IPS DF 6.9 (cell line): ENCODE results near the gene TMEM273.

Experiments
- DNase-seq: peaks from one replicate; pipeline ENCODE4 v3.0.0-alpha.2; 2013; ENCODE audit warnings: low read depth, low spot score
- H3K27ac ChIP-seq: one replicate; pipeline ENCODE4 v1.5.1; 2013; ENCODE audit warnings: low read length, control low read depth
- H3K27me3 ChIP-seq: 2 replicates; pipeline ENCODE4 v1.6.1; 2013; ENCODE audit warnings: mild to moderate bottlenecking, low read length; ENCODE audit not compliant: control insufficient read depth, insufficient read depth
- H3K36me3 ChIP-seq: 2 replicates; pipeline ENCODE4 v1.6.1; 2013; ENCODE audit warnings: low read length; ENCODE audit not compliant: control insufficient read depth, insufficient read depth
- H3K4me1 ChIP-seq: 2 replicates; pipeline ENCODE4 v1.6.1; 2013; ENCODE audit warnings: low read length; ENCODE audit not compliant: control insufficient read depth, insufficient read depth
- H3K4me3 ChIP-seq: 2 replicates; pipeline ENCODE4 v1.5.1; 2013; ENCODE audit warnings: mild to moderate bottlenecking, low read length
- H3K9me3 ChIP-seq: 2 replicates; pipeline ENCODE4 v1.6.1; 2013; ENCODE audit warnings: low read length, inconsistent platforms; ENCODE audit not compliant: control insufficient read depth, insufficient read depth
- WGBS: extraction: QIAGEN DNeasy Blood & Tissue Kit; methylation state at CpG from one replicate; pipeline ENCODE4 v1.1.7; 2013; ENCODE audit warnings: mixed read lengths, missing lambda C conversion rate; ENCODE audit not compliant: insufficient read length, insufficient coverage; 5-methylcytosine and 5-hydroxymethylcytosine counted together

TMEM273 gene

DNA sequence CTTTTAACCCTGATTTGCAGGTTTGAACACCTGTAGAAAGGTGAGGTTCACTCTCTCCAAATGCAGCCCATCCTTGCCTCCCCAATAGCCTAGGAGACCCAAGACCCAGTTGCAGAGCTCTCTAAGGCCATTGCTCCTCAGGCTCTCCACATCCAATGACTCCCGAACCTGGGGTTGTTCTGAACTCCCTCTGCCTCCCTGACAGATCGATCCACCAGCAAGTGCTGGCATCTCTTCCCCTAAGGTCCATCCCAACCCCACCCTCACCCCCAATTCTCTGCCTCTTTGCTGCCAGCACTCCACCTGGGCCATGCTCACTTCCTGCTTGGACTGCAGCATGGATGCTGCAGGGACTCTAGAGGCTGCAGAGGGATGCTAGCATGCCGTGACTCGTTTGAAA, 35.1 kb downstream of the TMEM273 start:
- DNase-seq = no peak
- H3K4me1 ChIP-seq = peaks cover 2% of the 10 kb centered on the region; the same call in 1 of the 2 replicates
- no peaks in the 10 kb centered on the region for H3K9me3 ChIP-seq
- H3K27me3 ChIP-seq = no peaks in the 10 kb centered on the region
- no peak overlapping the region for H3K27ac ChIP-seq
- no peaks in the 10 kb centered on the region for H3K36me3 ChIP-seq
- H3K4me3 ChIP-seq = no peak overlapping the region
- whole genome bisulfite sequencing = no CpG with 5 or more reads among the region's 4 CpGs

DNA sequence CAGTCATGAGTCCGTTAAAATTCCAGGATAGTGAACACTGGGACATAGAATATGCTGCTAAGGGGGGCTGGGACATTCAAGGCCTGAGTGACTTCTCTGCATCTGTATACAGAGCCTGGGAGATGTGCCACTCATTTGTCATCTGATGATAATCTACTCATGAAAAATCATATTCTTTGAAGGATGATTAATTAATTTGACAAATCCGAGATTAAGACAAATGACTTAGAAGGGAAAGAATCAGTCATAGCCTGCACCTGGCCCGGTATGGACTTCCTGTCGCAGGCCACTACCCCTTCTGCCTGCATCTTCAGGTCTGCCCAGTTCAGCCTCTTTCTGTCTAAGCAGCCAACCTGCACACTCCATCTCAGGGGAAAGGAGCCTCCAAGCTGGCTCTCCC, 35.5 kb downstream of the TMEM273 start:
- no peak for DNase-seq
- Histone ChIP-seq H3K27ac (no peak overlapping the region), H3K27me3 (no peaks in the 10 kb centered on the region), H3K4me3 (no peak overlapping the region), H3K4me1 (peaks cover 2% of the 10 kb centered on the region; the same call in 1 of the 2 replicates), H3K9me3 (no peaks in the 10 kb centered on the region), H3K36me3 (no peaks in the 10 kb centered on the region)
- WGBS = no CpG with 5 or more reads among the region's 4 CpGs

DNA sequence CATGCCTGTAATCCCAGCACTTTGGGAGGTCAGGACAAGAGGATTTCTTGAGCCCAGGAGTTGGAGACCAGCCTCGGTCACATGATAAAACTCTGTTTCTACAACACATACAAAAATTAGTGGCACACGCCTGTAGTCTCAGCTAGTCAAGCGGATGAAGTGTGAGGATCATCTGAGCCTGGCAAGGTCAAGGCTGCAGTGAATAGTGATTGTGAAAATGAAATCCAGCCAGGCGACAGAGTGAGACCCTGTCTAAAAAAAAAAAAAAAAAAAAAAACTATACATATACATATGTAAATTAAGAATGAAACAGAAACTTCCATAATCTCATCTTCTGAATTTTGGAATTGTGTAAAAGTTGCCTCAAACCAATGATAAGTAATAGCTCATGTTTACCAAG, 36.2 kb downstream of the TMEM273 start:
- H3K36me3 ChIP-seq = no peaks in the 10 kb centered on the region
- H3K4me3 ChIP-seq = no peak overlapping the region
- no CpG with 5 or more reads among the region's 4 CpGs for WGBS
- no peaks in the 10 kb centered on the region for H3K27me3 ChIP-seq
- DNase-seq = no peak
- no peaks in the 10 kb centered on the region for H3K4me1 ChIP-seq
- no peaks in the 10 kb centered on the region for H3K9me3 ChIP-seq
- H3K27ac ChIP-seq = no peak overlapping the region

DNA sequence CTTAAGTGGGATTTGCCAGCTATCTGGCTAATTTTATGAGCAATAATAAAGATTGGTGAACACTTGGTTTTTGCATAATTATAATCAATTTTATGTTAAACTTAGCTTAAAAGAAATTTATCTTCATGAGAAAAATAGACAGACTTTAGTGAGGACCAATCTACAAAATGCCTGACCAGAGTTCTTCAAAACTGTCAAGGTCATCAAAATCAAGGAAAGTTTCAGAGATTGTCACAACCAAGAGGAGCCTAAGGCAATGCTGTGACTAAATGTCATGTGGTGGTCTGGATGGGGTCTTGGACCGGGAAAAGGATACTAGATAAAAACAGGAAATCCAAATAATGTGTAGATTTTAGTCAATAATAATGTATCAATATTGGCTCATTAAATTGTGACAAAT, 36.7 kb downstream of the TMEM273 start:
- Histone ChIP-seq H3K9me3 (no peaks in the 10 kb centered on the region), H3K36me3 (no peaks in the 10 kb centered on the region), H3K4me1 (no peaks in the 10 kb centered on the region), H3K27ac (no peak overlapping the region), H3K4me3 (no peak overlapping the region), H3K27me3 (no peaks in the 10 kb centered on the region)
- no CpG with 5 or more reads among the region's 1 CpG for WGBS
- no peak for DNase-seq

DNA sequence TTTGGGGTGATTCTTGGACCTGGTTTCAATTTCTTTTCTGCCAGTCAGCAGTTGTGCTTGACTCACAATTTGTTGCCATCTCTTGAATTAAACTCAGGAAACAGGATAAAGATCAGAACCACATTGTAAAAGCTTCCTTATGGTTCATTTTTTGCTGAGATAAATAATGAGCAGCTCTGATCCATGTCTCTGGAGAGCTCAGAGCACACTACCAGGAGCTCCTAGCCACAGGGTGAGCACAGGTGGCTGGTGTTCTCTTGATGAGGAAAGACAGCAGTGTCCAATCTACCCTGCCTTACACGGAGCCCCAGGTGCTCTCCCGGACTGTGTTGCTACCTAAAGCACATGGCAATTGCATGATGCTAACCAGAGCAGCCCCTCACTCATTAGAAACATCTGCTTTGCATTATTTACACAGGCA, 37.2 kb downstream of the TMEM273 start:
- no peak overlapping the region for H3K27ac ChIP-seq
- DNase-seq = no peak
- no CpG with 5 or more reads among the region's 2 CpGs for WGBS

DNA sequence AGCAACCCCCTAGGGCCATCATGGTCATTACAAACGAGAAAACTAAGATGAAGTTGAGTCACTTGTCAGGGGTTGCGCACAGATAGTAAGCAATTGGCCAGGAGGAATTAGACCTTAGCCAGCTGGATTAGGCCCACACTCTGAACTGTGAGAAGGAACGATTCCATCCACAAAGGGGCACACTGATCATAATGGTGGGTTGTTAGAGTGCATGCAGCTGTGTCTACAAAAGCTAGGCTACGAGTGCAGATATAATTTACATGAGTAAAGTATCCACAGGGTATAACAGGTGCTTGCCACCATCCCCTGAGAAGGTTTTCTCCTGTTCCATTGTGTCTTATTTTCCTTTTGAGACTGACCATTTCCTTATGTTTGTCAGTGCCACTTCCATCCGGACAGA, 37.8 kb downstream of the TMEM273 start:
- Histone ChIP-seq H3K36me3 (no peaks in the 10 kb centered on the region), H3K27ac (no peak overlapping the region), H3K9me3 (no peaks in the 10 kb centered on the region), H3K27me3 (no peaks in the 10 kb centered on the region), H3K4me3 (no peak overlapping the region), H3K4me1 (no peaks in the 10 kb centered on the region)
- no peak for DNase-seq
- no CpG with 5 or more reads among the region's 5 CpGs for WGBS

More for the DNA sequence above, 37.2 kb downstream of the TMEM273 start:
- no peaks in the 10 kb centered on the region for H3K36me3 ChIP-seq
- no peaks in the 10 kb centered on the region for H3K9me3 ChIP-seq
- H3K4me1 ChIP-seq = no peaks in the 10 kb centered on the region
- H3K27me3 ChIP-seq = no peaks in the 10 kb centered on the region
- no peak overlapping the region for H3K4me3 ChIP-seq

DNA sequence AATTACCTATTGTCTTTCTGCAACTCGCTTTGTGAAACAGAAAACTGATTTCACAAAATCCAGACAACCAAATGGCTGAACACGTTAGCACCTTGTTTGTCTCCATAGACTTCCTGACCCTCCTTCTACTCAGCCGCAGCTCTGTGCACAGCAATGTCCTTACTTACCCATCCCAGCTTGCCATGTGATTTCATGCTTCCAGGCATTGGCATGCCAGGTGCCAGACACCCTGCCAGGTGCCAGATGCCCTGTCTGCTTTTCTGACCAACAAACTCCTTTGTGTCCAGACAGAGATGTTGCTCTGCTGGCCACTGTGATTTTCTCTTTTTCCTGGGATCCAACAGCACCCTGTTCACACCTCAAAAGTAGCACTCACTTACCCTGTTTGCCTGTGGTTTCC, 38.3 kb downstream of the TMEM273 start:
- DNase-seq = no peak
- no peaks in the 10 kb centered on the region for H3K4me1 ChIP-seq
- WGBS = no CpG with 5 or more reads among the region's 3 CpGs
- no peak overlapping the region for H3K27ac ChIP-seq
- no peaks in the 10 kb centered on the region for H3K9me3 ChIP-seq
- no peaks in the 10 kb centered on the region for H3K36me3 ChIP-seq
- no peak overlapping the region for H3K4me3 ChIP-seq
- H3K27me3 ChIP-seq = no peaks in the 10 kb centered on the region

DNA sequence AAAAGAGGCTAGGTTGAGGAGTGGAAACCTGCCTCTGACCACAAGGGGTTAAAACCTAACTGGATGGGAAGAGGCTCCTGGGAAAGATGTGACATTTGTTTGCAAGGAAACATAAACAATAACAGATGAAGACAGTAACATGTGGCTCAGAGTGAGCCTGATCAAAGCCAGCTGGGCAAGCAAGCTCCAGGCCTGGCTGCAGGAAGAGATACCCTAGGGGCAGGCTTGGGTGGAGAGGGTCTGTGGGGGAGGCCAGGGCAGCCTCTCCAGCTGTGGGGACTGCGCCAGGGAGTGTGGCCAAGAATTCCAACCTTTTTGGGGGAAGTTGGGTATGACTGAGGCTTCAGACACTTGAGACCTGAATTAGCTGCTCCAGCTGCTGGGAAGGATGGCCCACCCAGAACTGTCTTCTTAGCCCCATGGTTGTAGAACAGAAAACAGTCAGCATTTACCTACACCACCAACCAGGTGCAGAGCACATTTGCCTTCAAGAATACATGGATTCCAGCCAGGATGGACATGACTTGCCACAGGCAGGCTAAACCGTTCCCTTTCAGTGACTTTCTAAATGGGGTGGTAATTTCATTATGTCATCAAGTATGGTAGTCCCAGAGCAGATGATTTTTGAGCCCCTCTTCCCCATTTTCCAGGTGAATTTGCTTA, 44.0 kb downstream of the TMEM273 start:
- no CpG with 5 or more reads among the region's 2 CpGs for WGBS
- Histone ChIP-seq H3K27ac (no peak overlapping the region), H3K36me3 (no peaks in the 10 kb centered on the region), H3K4me3 (no peak overlapping the region), H3K27me3 (no peaks in the 10 kb centered on the region), H3K4me1 (peaks cover 2% of the 10 kb centered on the region; the same call in 1 of the 2 replicates), H3K9me3 (no peaks in the 10 kb centered on the region)
- DNase-seq = no peak

DNA sequence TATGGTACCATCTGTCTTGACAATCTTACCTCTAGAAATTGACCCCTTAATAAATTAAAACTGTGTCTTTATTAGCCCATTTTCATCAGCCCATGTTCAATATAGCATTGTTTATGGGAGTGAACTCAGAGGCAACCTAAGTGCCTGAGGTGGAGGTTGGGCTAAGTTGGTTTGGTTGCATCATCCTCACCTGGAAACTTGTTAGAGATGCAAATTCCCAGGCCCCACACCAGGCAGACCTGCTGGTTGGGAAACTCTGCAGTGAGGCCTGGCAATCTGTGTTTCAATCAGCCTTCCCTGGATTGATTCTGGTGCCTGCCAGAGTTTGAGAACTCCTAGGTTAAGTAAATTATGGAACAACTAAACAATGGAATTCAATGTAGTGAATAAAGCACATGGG, 44.9 kb downstream of the TMEM273 start:
- peak; percentile 61 for DNase-seq

DNA sequence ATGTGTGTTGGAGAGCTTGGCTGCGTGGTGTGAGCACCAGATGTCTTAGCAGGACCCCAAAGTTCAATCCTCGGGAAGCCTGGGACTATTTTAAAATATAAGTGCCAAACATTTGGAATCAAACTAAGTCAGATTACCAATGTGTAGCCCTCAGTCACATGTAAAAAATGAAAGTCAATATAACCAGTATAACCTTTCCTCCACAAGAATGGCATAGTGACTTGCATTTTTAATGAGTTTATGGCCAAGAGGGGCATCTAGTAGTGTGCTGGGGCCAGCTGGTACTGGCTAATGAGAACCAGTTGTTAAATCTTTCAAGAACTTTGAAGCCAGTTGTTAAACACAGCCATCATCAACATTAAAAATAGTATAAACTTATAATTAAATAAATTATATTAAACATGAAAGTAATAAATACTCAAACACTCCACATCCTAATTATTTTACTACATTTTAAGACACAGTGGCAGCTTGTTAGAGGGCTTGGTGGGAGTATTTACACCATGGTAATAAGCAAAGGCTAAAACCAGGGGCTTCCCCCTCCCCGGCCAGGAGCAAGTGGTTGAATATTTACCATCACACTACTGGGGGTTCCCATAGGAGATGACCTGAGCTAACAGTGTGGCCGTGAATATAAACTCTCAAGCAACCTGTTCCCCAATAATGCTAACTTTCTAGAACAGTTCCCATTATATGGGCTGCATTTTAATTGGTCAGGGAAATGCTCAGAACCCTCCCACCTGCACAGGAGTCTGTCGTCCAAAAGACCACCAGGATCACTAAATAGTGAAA, 46.5 kb downstream of the TMEM273 start:
- Histone ChIP-seq H3K27ac (no peak overlapping the region), H3K27me3 (no peaks in the 10 kb centered on the region), H3K4me1 (peaks cover 2% of the 10 kb centered on the region; the same call in 1 of the 2 replicates), H3K36me3 (no peaks in the 10 kb centered on the region), H3K9me3 (no peaks in the 10 kb centered on the region), H3K4me3 (no peak overlapping the region)
- no peak for DNase-seq
- no CpG with 5 or more reads among the region's 5 CpGs for WGBS

More for the DNA sequence above, 44.9 kb downstream of the TMEM273 start:
- Histone ChIP-seq H3K9me3 (no peaks in the 10 kb centered on the region), H3K4me3 (no peak overlapping the region), H3K4me1 (peaks cover 2% of the 10 kb centered on the region; the same call in 1 of the 2 replicates), H3K36me3 (no peaks in the 10 kb centered on the region), H3K27me3 (no peaks in the 10 kb centered on the region), H3K27ac (no peak overlapping the region)
